Effector memory CD8-positive, alpha-beta T cell (primary cell): Measurements from ENCODE around the gene PICK1.

Experiments used
- ATAC-seq: fragments of 150-1000 bp; cut with Tn5 transposase; replicated peaks from 2 replicates; pipeline ENCODE4 v1.10.0; 2021; ENCODE audit warnings: mild to moderate bottlenecking, moderate library complexity
- DNase-seq, 3 experiments: peaks; one replicate each; pipeline ENCODE4 v3.0.0; 2021
- H3K27ac Mint-ChIP-seq, 2 donors: one replicate each; pipeline ENCODE4 v1.8.0; 2022; ENCODE audit warnings: mild to moderate bottlenecking in 2 of 2, mixed read lengths in 2 of 2, moderate library complexity in 2 of 2
- H3K27me3 Mint-ChIP-seq, 2 donors: one replicate each; pipeline ENCODE4 v1.8.0; 2022; ENCODE audit warnings: mixed read lengths in 2 of 2
- H3K36me3 Mint-ChIP-seq: one replicate; pipeline ENCODE4 v1.8.0; 2022; ENCODE audit warnings: mild to moderate bottlenecking, moderate library complexity, mixed read lengths; ENCODE audit not compliant: insufficient read depth
- H3K4me1 Mint-ChIP-seq, 2 donors: one replicate each; pipeline ENCODE4 v1.8.0; 2022; ENCODE audit warnings: low read depth in 2 of 2, mixed read lengths in 2 of 2
- H3K4me3 Mint-ChIP-seq, 2 donors: one replicate each; pipeline ENCODE4 v1.8.0; 2022; ENCODE audit warnings: mild to moderate bottlenecking in 2 of 2, mixed read lengths in 2 of 2, moderate library complexity in 2 of 2
- H3K9me3 Mint-ChIP-seq, 2 donors: one replicate each; pipeline ENCODE4 v1.8.0; 2022; ENCODE audit warnings: mixed read lengths in 2 of 2
- total RNA-seq, 9 experiments: gene quantifications; one replicate each; lab custom pipeline; 2026; lab: John Stamatoyannopoulos, UW

Gene PICK1
- 21.0 to 27.6 (median 24.8) reads per million in 9 experiments for total RNA-seq

- DNase-seq (peak; percentile 72 to 78 (median 75)), ATAC-seq (peak; percentile 86)
- Mint-ChIP-seq H3K4me3 (peak within 1 kb of the TSS; percentile 93 to 94), H3K27me3 (no peaks in the 10 kb centered on the region), H3K27ac (peak within 1 kb of the TSS; percentile 99), H3K36me3 (peaks cover 30% of the 10 kb centered on the region), H3K9me3 (no peaks in the 10 kb centered on the region), H3K4me1 (peaks cover 12 to 21% of the 10 kb centered on the region in 2 donors)
These were observed at the start of gene PICK1 for GRCh38 chr22:38056969-38057891. PICK1 (plus strand) TSS chr22:38057404; CDS start chr22:38057810, 406 bp downstream.

GRCh38 chr22:38009000-38009806 is 48.0 kb upstream of the PICK1 start:
- no peaks in the 10 kb centered on the region for H3K36me3 Mint-ChIP-seq
- H3K4me3 Mint-ChIP-seq: peak overlapping the region; percentile 49 to 59
- H3K27ac Mint-ChIP-seq: peak overlapping the region; percentile 60 to 65
- peak; percentile 78 for ATAC-seq
- no peak for DNase-seq
- H3K27me3 Mint-ChIP-seq: no peaks in the 10 kb centered on the region
- peaks cover 18 to 24% of the 10 kb centered on the region in 2 donors for H3K4me1 Mint-ChIP-seq
- no peaks in the 10 kb centered on the region for H3K9me3 Mint-ChIP-seq

GRCh38 chr22:38012604-38013072 is 44.6 kb upstream of the PICK1 start:
- no peak overlapping the region for H3K27ac Mint-ChIP-seq
- DNase-seq: no peak
- H3K9me3 Mint-ChIP-seq: no peaks in the 10 kb centered on the region
- H3K27me3 Mint-ChIP-seq: no peaks in the 10 kb centered on the region
- ATAC-seq: no peak
- no peaks in the 10 kb centered on the region for H3K36me3 Mint-ChIP-seq
- peaks cover 9 to 18% of the 10 kb centered on the region in 2 donors for H3K4me1 Mint-ChIP-seq
- H3K4me3 Mint-ChIP-seq: no peak overlapping the region

GRCh38 chr22:38014083-38014482 is 43.1 kb upstream of the PICK1 start:
- Mint-ChIP-seq H3K4me1 (peaks cover 8 to 11% of the 10 kb centered on the region in 2 donors), H3K36me3 (no peaks in the 10 kb centered on the region)
- no peak for DNase-seq

GRCh38 chr22:38016182-38017151 is 40.7 kb upstream of the PICK1 start:
- H3K36me3 Mint-ChIP-seq: peaks cover 5% of the 10 kb centered on the region
- H3K27me3 Mint-ChIP-seq: no peaks in the 10 kb centered on the region
- H3K9me3 Mint-ChIP-seq: no peaks in the 10 kb centered on the region
- H3K4me1 Mint-ChIP-seq: peaks cover 0 to 7% of the 10 kb centered on the region in 2 donors
- no peak for ATAC-seq
- no peak for DNase-seq
- H3K4me3 Mint-ChIP-seq: no peak overlapping the region
- H3K27ac Mint-ChIP-seq: no peak overlapping the region

More at GRCh38 chr22:38014083-38014482, 43.1 kb upstream of the PICK1 start:
- Mint-ChIP-seq H3K9me3 (no peaks in the 10 kb centered on the region), H3K4me3 (no peak overlapping the region), H3K27me3 (no peaks in the 10 kb centered on the region), H3K27ac (no peak overlapping the region)
- ATAC-seq: no peak

GRCh38 chr22:38017272-38017920 is 39.8 kb upstream of the PICK1 start:
- ATAC-seq (peak; percentile 24), DNase-seq (no peak)
- Mint-ChIP-seq H3K4me3 (no peak overlapping the region), H3K27me3 (no peaks in the 10 kb centered on the region), H3K36me3 (peaks cover 5% of the 10 kb centered on the region), H3K4me1 (peaks cover 0 to 7% of the 10 kb centered on the region in 2 donors), H3K27ac (no peak overlapping the region), H3K9me3 (no peaks in the 10 kb centered on the region)

GRCh38 chr22:38017939-38018885 is 39.0 kb upstream of the PICK1 start:
- Mint-ChIP-seq H3K9me3 (no peaks in the 10 kb centered on the region), H3K27me3 (no peaks in the 10 kb centered on the region), H3K4me1 (peaks cover 0 to 7% of the 10 kb centered on the region in 2 donors), H3K4me3 (no peak overlapping the region), H3K36me3 (peaks cover 5% of the 10 kb centered on the region), H3K27ac (peak overlapping the region in 1 of 2 donors; percentile 5)
- DNase-seq (no peak), ATAC-seq (no peak)

- H3K27ac Mint-ChIP-seq: peak overlapping the region in 1 of 2 donors; percentile 5
- ATAC-seq: no peak
- H3K9me3 Mint-ChIP-seq: no peaks in the 10 kb centered on the region
These were observed 38.0 kb upstream of the PICK1 start for GRCh38 chr22:38018938-38019827.

GRCh38 chr22:38021206-38021605 is 36.0 kb upstream of the PICK1 start:
- H3K27ac Mint-ChIP-seq: no peak overlapping the region
- ATAC-seq: no peak
- H3K4me3 Mint-ChIP-seq: no peak overlapping the region
- H3K27me3 Mint-ChIP-seq: no peaks in the 10 kb centered on the region
- H3K9me3 Mint-ChIP-seq: no peaks in the 10 kb centered on the region
- H3K4me1 Mint-ChIP-seq: peaks cover 0 to 7% of the 10 kb centered on the region in 2 donors
- DNase-seq: no peak
- peaks cover 5% of the 10 kb centered on the region for H3K36me3 Mint-ChIP-seq

More at GRCh38 chr22:38018938-38019827, 38.0 kb upstream of the PICK1 start:
- peaks cover 0 to 7% of the 10 kb centered on the region in 2 donors for H3K4me1 Mint-ChIP-seq
- H3K27me3 Mint-ChIP-seq: no peaks in the 10 kb centered on the region
- peaks cover 5% of the 10 kb centered on the region for H3K36me3 Mint-ChIP-seq
- no peak overlapping the region for H3K4me3 Mint-ChIP-seq
- no peak for DNase-seq

- Mint-ChIP-seq H3K27ac (no peak overlapping the region), H3K4me3 (no peak overlapping the region), H3K36me3 (peaks cover 5% of the 10 kb centered on the region), H3K9me3 (no peaks in the 10 kb centered on the region), H3K4me1 (peaks cover 6 to 13% of the 10 kb centered on the region in 2 donors), H3K27me3 (no peaks in the 10 kb centered on the region)
- no peak for DNase-seq
- no peak for ATAC-seq
These were observed 34.2 kb upstream of the PICK1 start for GRCh38 chr22:38023045-38023444.

- Mint-ChIP-seq H3K36me3 (peaks cover 3% of the 10 kb centered on the region), H3K9me3 (no peaks in the 10 kb centered on the region), H3K27ac (no peak overlapping the region), H3K4me1 (peaks cover 8 to 10% of the 10 kb centered on the region in 2 donors), H3K4me3 (no peak overlapping the region), H3K27me3 (no peaks in the 10 kb centered on the region)
- ATAC-seq (no peak), DNase-seq (no peak)
These were observed 31.7 kb upstream of the PICK1 start for GRCh38 chr22:38025514-38025913.
